HepG2 (cell line): Measurements from ENCODE around the gene UBE2Q1. TPM values are rescaled to one million over a fixed set of nuclear protein-coding genes. Genes with fewer than 3 reads are reported as not detected.
A peak's percentile ranks its signal among the peaks of the same experiment; 100 is the strongest.

Source experiments
- AFF4 ChIP-seq: sonication (generic); formaldehyde crosslinking; IDR thresholded peaks from 2 replicates; pipeline ENCODE4 v1.4.0; 2020; ENCODE audit warnings: missing genetic modification reagents
- ARID4A ChIP-seq: sonication (generic); formaldehyde crosslinking; IDR thresholded peaks from 2 replicates; pipeline ENCODE4 v1.5.0; 2020; ENCODE audit warnings: mild to moderate bottlenecking, missing genetic modification reagents, borderline replicate concordance
- CEBPZ ChIP-seq: IDR thresholded peaks from 2 replicates; pipeline ENCODE4 v1.6.1; 2012; ENCODE audit warnings: low read length, improper control_type of control experiment
- CTCF ChIP-seq: sonication (generic); formaldehyde crosslinking; IDR thresholded peaks from 2 replicates; pipeline ENCODE4 v1.5.0; 2020; ENCODE audit warnings: mild to moderate bottlenecking, missing genetic modification reagents, moderate library complexity
- PAXIP1 ChIP-seq: sonication (generic); formaldehyde crosslinking; conservative IDR thresholded peaks from 2 replicates; pipeline ENCODE4 v1.4.0; 2020; ENCODE audit warnings: mild to moderate bottlenecking, missing genetic modification reagents, moderate library complexity
- SCMH1 ChIP-seq: sonication (generic); formaldehyde crosslinking; IDR thresholded peaks from 2 replicates; pipeline ENCODE4 v1.9.0; 2021; ENCODE audit warnings: missing genetic modification reagents, mild to moderate bottlenecking, borderline replicate concordance
- THAP7 ChIP-seq: sonication (generic); formaldehyde crosslinking; IDR thresholded peaks from 2 replicates; pipeline ENCODE4 v1.8.1; 2023; ENCODE audit warnings: mild to moderate bottlenecking, missing genetic modification reagents
- ZNF883 ChIP-seq: sonication (generic); formaldehyde crosslinking; IDR thresholded peaks from 2 replicates; pipeline ENCODE4 v1.5.1; 2020; ENCODE audit warnings: mild to moderate bottlenecking, missing genetic modification reagents; ENCODE audit errors: not compliant biosample characterization
- polyA plus RNA-seq, 8 experiments: library from polyadenylated mRNA; depleted of rRNA in 3 of 8; stranded (reverse) in 7 of 8; unstranded in 1 of 8; fragments of >200 nt; fragmentation: Illumina TruSeq in 4 of 8; extraction: Trizol in 4 of 8; gene quantifications; 2 replicates each; pipeline versions ENCODE4 v1.2.1 to v1.2.3, GENCODE V29; 2011 to 2016; ENCODE audit warnings: low read depth in 4 of 8, missing spikeins in 1 of 8, mixed read lengths in 1 of 8; ENCODE audit not compliant: insufficient read depth in 1 of 8
- total RNA-seq, 5 experiments: library from RNA; depleted of rRNA; stranded (reverse); fragments of >200 nt; fragmentation: Illumina TruSeq; extraction: Trizol; gene quantifications; 2 replicates each; pipeline ENCODE4 v1.2.3, GENCODE V29; 2016; ENCODE audit warnings: low read depth in 1 of 5

Gene UBE2Q1
- total and polyA plus RNA-seq, 2 of the 13 experiments (the other 11 are each of a cell fraction or from before 2014, with no cell fraction given): 11.7 to 41.7 TPM

- TF ChIP-seq PAXIP1 (CRISPR knock-in tag) (no peak), AFF4 (CRISPR knock-in tag) (no peak), ZNF883 (no peak), THAP7 (CRISPR knock-in tag) (0 out of 2 replicates have a peak, but pooled peaks have one; percentile 17), ARID4A (CRISPR knock-in tag) (0 out of 2 replicates have a peak, but pooled peaks have one; percentile 26), CTCF (CRISPR knock-in tag) (no peak), CEBPZ (no peak), SCMH1 (CRISPR knock-in tag) (no peak)
Measured at GRCh38 chr1:154557248-154557938, 1.1 kb downstream of the UBE2Q1 start (continued).
